H1 (cell line): ENCODE measurements around the gene ADPRHL1. TPM values are rescaled to one million over a fixed set of nuclear protein-coding genes. Genes with fewer than 3 reads are reported as not detected.

ENCODE experiments used
- CTCF ChIA-PET: fragments of 300-600 bp; sonication (Branson Sonifier 250); formaldehyde crosslinking; loops from one replicate; lab custom pipeline; 2021; ENCODE audit not compliant: partially characterized antibody; lab: Charles Lee
- POLR2A ChIA-PET: fragments of 300-600 bp; sonication (Branson Sonifier 250); formaldehyde crosslinking; loops from one replicate; lab custom pipeline; 2021; ENCODE audit warnings: inconsistent platforms; ENCODE audit not compliant: partially characterized antibody; lab: Charles Lee
- DNase-seq, 2 experiments: peaks; one replicate each; pipeline versions ENCODE4 v3.0.0 to v3.0.0-alpha.2; 2010 to 2022; ENCODE audit warnings: low spot score in 2 of 2, low read depth in 1 of 2, mixed read lengths in 1 of 2
- FAIRE-seq: peaks from 2 replicates; lab custom pipeline; 2011; peaks lifted over from hg19 to GRCh38; lab: Jason Lieb, UNC
- H2AFZ ChIP-seq: 2 replicates; pipeline ENCODE4 v1.8.1; 2012; ENCODE audit warnings: low read length, inconsistent platforms
- H2AK5ac ChIP-seq: 2 replicates; pipeline ENCODE4 v1.6.1; 2013; ENCODE audit warnings: low read depth, low read length
- H2BK120ac ChIP-seq: replicated peaks from 2 replicates; pipeline ENCODE3; 2013; ENCODE audit warnings: low read depth, low read length, inconsistent platforms
- H2BK12ac ChIP-seq: 2 replicates; pipeline ENCODE4 v1.6.1; 2013; ENCODE audit warnings: low read depth, low read length
- H2BK15ac ChIP-seq: 2 replicates; pipeline ENCODE4 v1.6.1; 2013; ENCODE audit warnings: low read length
- H2BK20ac ChIP-seq: 2 replicates; pipeline ENCODE4 v1.6.1; 2013; ENCODE audit warnings: low read length
- H2BK5ac ChIP-seq: 2 replicates; pipeline ENCODE4 v1.6.1; 2013; ENCODE audit warnings: low read depth, low read length
- H3K14ac ChIP-seq: 2 replicates; pipeline ENCODE4 v1.6.1; 2013; ENCODE audit warnings: inconsistent platforms; ENCODE audit not compliant: insufficient read length
- H3K18ac ChIP-seq: 2 replicates; pipeline ENCODE4 v1.6.1; 2013; ENCODE audit warnings: low read length; ENCODE audit errors: extremely low read depth
- H3K23ac ChIP-seq: 2 replicates; pipeline ENCODE4 v1.6.1; 2013; ENCODE audit warnings: inconsistent platforms; ENCODE audit not compliant: insufficient read length
- H3K23me2 ChIP-seq: 2 replicates; pipeline ENCODE4 v1.6.1; 2013; ENCODE audit warnings: low read depth, low read length
- H3K27ac ChIP-seq: 2 replicates; pipeline ENCODE4 v1.6.1; 2011; ENCODE audit warnings: low read depth, low read length, inconsistent platforms
- H3K27me3 ChIP-seq, 4 experiments: replicated peaks in 1 of 4; 1 replicate in 1 of 4; 2 replicates in 3 of 4; pipeline versions ENCODE4 v1.6.1 to v1.8.1; 2011 to 2013; ENCODE audit warnings: low read length in 3 of 4, mild to moderate bottlenecking in 3 of 4, inconsistent platforms in 2 of 4, mixed read lengths in 2 of 4, moderate library complexity in 1 of 4; ENCODE audit not compliant: control insufficient read depth in 3 of 4, insufficient read depth in 3 of 4; ENCODE audit errors: extremely low read depth in 1 of 4
- H3K36me3 ChIP-seq, 4 experiments: 2 replicates each; pipeline versions ENCODE4 v1.6.1 to v1.8.1; 2011 to 2013; ENCODE audit warnings: mild to moderate bottlenecking in 4 of 4, low read length in 3 of 4, moderate library complexity in 2 of 4, control low read depth in 1 of 4, inconsistent platforms in 1 of 4; ENCODE audit not compliant: insufficient read depth in 4 of 4, control insufficient read depth in 2 of 4
- H3K4ac ChIP-seq: replicated peaks from 2 replicates; pipeline ENCODE3; 2013; ENCODE audit warnings: low read length, low read depth, mixed read lengths, inconsistent platforms; ENCODE audit not compliant: insufficient read length
- H3K4me1 ChIP-seq, 4 experiments: replicated peaks in 1 of 4; 1 replicate in 1 of 4; 2 replicates in 3 of 4; pipeline versions ENCODE4 v1.6.1 to v1.8.1; 2011 to 2013; ENCODE audit warnings: low read length in 3 of 4, inconsistent platforms in 2 of 4, mixed read lengths in 1 of 4; ENCODE audit not compliant: insufficient read depth in 4 of 4, control insufficient read depth in 3 of 4
- H3K4me2 ChIP-seq, 2 experiments: 2 replicates each; pipeline versions ENCODE4 v1.6.1 to v1.8.1; 2011 to 2013; ENCODE audit warnings: low read depth in 2 of 2, low read length in 2 of 2, control low read depth in 1 of 2, inconsistent platforms in 1 of 2, mild to moderate bottlenecking in 1 of 2; ENCODE audit not compliant: insufficient read depth in 1 of 2
- H3K4me3 ChIP-seq, 4 experiments: fragments of 200-600, 300-600 bp in 1 of 4; sonication (generic), shearing (Covaris generic), sonication (Bioruptor Twin) in 1 of 4; 2 replicates each; pipeline versions ENCODE4 v1.5.1 to v1.8.1; 2011 to 2016; ENCODE audit warnings: low read length in 4 of 4, low read depth in 3 of 4, control low read depth in 2 of 4, inconsistent platforms in 2 of 4, mild to moderate bottlenecking in 2 of 4, mixed read lengths in 1 of 4, moderate library complexity in 1 of 4; ENCODE audit not compliant: insufficient read depth in 2 of 4; ENCODE audit errors: extremely low read depth in 1 of 4
- H3K56ac ChIP-seq: replicated peaks from 2 replicates; pipeline ENCODE3; 2013; ENCODE audit warnings: low read depth, mild to moderate bottlenecking, mixed read lengths, low read length, inconsistent platforms; ENCODE audit not compliant: insufficient read length
- H3K79me1 ChIP-seq: 2 replicates; pipeline ENCODE4 v1.6.1; 2013; ENCODE audit warnings: low read depth, low read length, control low read depth
- H3K79me2 ChIP-seq, 2 experiments: 2 replicates each; pipeline versions ENCODE4 v1.6.1 to v1.8.1; 2012 to 2013; ENCODE audit warnings: low read length in 2 of 2, mild to moderate bottlenecking in 2 of 2, inconsistent platforms in 1 of 2; ENCODE audit not compliant: insufficient read depth in 2 of 2, control insufficient read depth in 1 of 2
- H3K9ac ChIP-seq, 4 experiments: replicated peaks in 1 of 4; 1 replicate in 1 of 4; 2 replicates in 3 of 4; pipeline versions ENCODE4 v1.6.1 to v1.8.1; 2011 to 2013; ENCODE audit warnings: low read depth in 3 of 4, low read length in 3 of 4, control low read depth in 2 of 4, mild to moderate bottlenecking in 2 of 4, moderate library complexity in 2 of 4, inconsistent platforms in 1 of 4; ENCODE audit errors: extremely low read depth in 1 of 4
- H3K9me3 ChIP-seq, 2 experiments: 2 replicates each; pipeline versions ENCODE4 v1.6.1 to v1.8.1; 2012 to 2013; ENCODE audit warnings: mild to moderate bottlenecking in 2 of 2, moderate library complexity in 2 of 2, control low read depth in 1 of 2, inconsistent platforms in 1 of 2, low read depth in 1 of 2, low read length in 1 of 2, mixed read lengths in 1 of 2; ENCODE audit not compliant: insufficient read depth in 2 of 2
- H4K20me1 ChIP-seq, 2 experiments: replicated peaks in 1 of 2; 2 replicates each; pipeline versions ENCODE3 to v1.8.1; 2011 to 2013; ENCODE audit warnings: inconsistent platforms in 2 of 2, low read length in 2 of 2, mild to moderate bottlenecking in 1 of 2; ENCODE audit not compliant: insufficient read depth in 2 of 2, control insufficient read depth in 1 of 2
- H4K5ac ChIP-seq: 2 replicates; pipeline ENCODE4 v1.6.1; 2013; ENCODE audit warnings: low read length, low read depth, mixed read lengths, inconsistent platforms; ENCODE audit not compliant: insufficient read length
- H4K8ac ChIP-seq: 2 replicates; pipeline ENCODE4 v1.8.0; 2013; ENCODE audit warnings: mild to moderate bottlenecking, moderate library complexity, low read length, inconsistent platforms; ENCODE audit not compliant: insufficient read depth; ENCODE audit errors: extremely low read depth
- H4K91ac ChIP-seq: replicated peaks from 2 replicates; pipeline ENCODE3; 2013; ENCODE audit warnings: low read length, mixed read lengths, inconsistent platforms; ENCODE audit not compliant: insufficient read length
- ASH2L ChIP-seq: fragments of 200-600, 300-600 bp; sonication (generic); IDR thresholded peaks from one replicate; pipeline ENCODE4 v1.7.1; 2017; ENCODE audit warnings: low read length
- BCL11A ChIP-seq, 2 experiments: IDR thresholded peaks; one replicate each; pipeline ENCODE4 v1.6.1; 2011; ENCODE audit warnings: low read depth in 2 of 2, low read length in 2 of 2, mild to moderate bottlenecking in 2 of 2
- CTCF ChIP-seq, 3 experiments: IDR thresholded peaks; 1 replicate in 2 of 3; 2 replicates in 1 of 3; pipeline versions ENCODE4 v1.5.1 to v1.6.1; 2011; ENCODE audit warnings: low read length in 3 of 3, mild to moderate bottlenecking in 3 of 3, inconsistent platforms in 2 of 3, low read depth in 1 of 3, moderate library complexity in 1 of 3; ENCODE audit not compliant: insufficient read depth in 1 of 3; ENCODE audit errors: control extremely low read depth in 1 of 3
- E2F6 ChIP-seq: IDR thresholded peaks from 2 replicates; pipeline ENCODE4 v1.6.1; 2012; ENCODE audit warnings: inconsistent platforms
- KDM5A ChIP-seq: fragments of 200-600 bp; IDR thresholded peaks from 2 replicates; pipeline ENCODE4 v1.7.1; 2012; ENCODE audit warnings: mild to moderate bottlenecking, low read length, inconsistent platforms, mixed read lengths
- NRF1 ChIP-seq: IDR thresholded peaks from 2 replicates; pipeline ENCODE4 v1.6.1; 2011; ENCODE audit warnings: mild to moderate bottlenecking, low read depth, low read length, improper control_type of control experiment
- RFX5 ChIP-seq: IDR thresholded peaks from 2 replicates; pipeline ENCODE4 v1.6.1; 2011; ENCODE audit warnings: low read depth, low read length, improper control_type of control experiment, borderline replicate concordance
- TBP ChIP-seq: IDR thresholded peaks from 2 replicates; pipeline ENCODE4 v1.6.1; 2011; ENCODE audit warnings: low read depth, low read length, improper control_type of control experiment
- TEAD4 ChIP-seq: IDR thresholded peaks from 2 replicates; pipeline ENCODE4 v1.6.1; 2012; ENCODE audit warnings: low read depth, low read length, inconsistent platforms, mixed read lengths
- ZNF274 ChIP-seq: IDR thresholded peaks from 2 replicates; pipeline ENCODE4 v1.7.0; 2012; ENCODE audit warnings: low read length, borderline replicate concordance; ENCODE audit errors: extremely low read depth
- WGBS, 2 experiments: shearing (Covaris generic) in 1 of 2; methylation state at CpG; one replicate each; pipeline versions ENCODE4 v1.1.6 to v1.1.7; 2013 to 2015; ENCODE audit warnings: low lambda C conversion rate in 2 of 2, mixed read lengths in 2 of 2, inconsistent platforms in 1 of 2, low coverage in 1 of 2, missing lambda C conversion rate in 1 of 2; ENCODE audit not compliant: insufficient replicate concordance in 2 of 2, insufficient coverage in 1 of 2, insufficient read length in 1 of 2; ENCODE audit errors: extremely low coverage in 1 of 2, missing lambda C conversion rate in 1 of 2; 5-methylcytosine and 5-hydroxymethylcytosine counted together
- polyA plus RNA-seq, 7 experiments: library from polyadenylated mRNA; depleted of rRNA in 3 of 7; stranded (reverse) in 5 of 7; unstranded in 2 of 7; fragments of >200 nt in 5 of 7; fragments of 200-250 nt in 2 of 7; gene quantifications; 1 replicate in 5 of 7; 2 replicates in 1 of 7; 4 replicates in 1 of 7; pipeline versions ENCODE4 v1.2.1 to v1.2.3, GENCODE V29; 2011 to 2013; ENCODE audit warnings: missing spikeins in 2 of 7, mixed read lengths in 2 of 7
- total RNA-seq: library from RNA; stranded (reverse); fragmentation: NEBNext Ultra II Directional; extraction: Animal tissue kit (Norgen Biotek cat#: 25700); gene quantifications from 2 replicates; pipeline ENCODE4 v1.2.1, GENCODE V29; 2021

The ADPRHL1 gene
- total and polyA plus RNA-seq, 2 of the 8 experiments (the other 6 are each of a cell fraction or from before 2014, with no cell fraction given) = 0.74 to 1.7 TPM

- Histone ChIP-seq H2BK15ac (no peak overlapping the region), H4K20me1 (peaks cover 2 to 15% of the 10 kb centered on the region in 2 experiments), H4K91ac (no peak overlapping the region), H4K8ac (no peak overlapping the region), H3K4me1 (peaks cover 0 to 5% (median 0%) of the 10 kb centered on the region in 4 experiments; a peak in 2 of 7 replicates), H2BK12ac (no peak overlapping the region), H3K4me3 (no peak overlapping the region), H2AK5ac (no peak overlapping the region), H3K23me2 (no peaks in the 10 kb centered on the region), H3K36me3 (peaks cover 6 to 19% (median 13%) of the 10 kb centered on the region in 4 experiments), H4K5ac (no peak overlapping the region), H2BK120ac (no peak overlapping the region), H3K9me3 (no peaks in the 10 kb centered on the region), H3K18ac (no peak overlapping the region), H3K9ac (no peak overlapping the region), H3K27me3 (no peaks in the 10 kb centered on the region), H3K56ac (no peak overlapping the region), H2BK20ac (no peak overlapping the region), H2AFZ (no peak overlapping the region), H3K4me2 (no peak overlapping the region), H3K4ac (no peak overlapping the region), H3K79me2 (no peaks in the 10 kb centered on the region), H2BK5ac (no peak overlapping the region), H3K79me1 (peaks cover 2% of the 10 kb centered on the region; the same call in 1 of the 2 replicates), H3K27ac (no peak overlapping the region), H3K14ac (no peak overlapping the region), H3K23ac (no peak overlapping the region)
- CTCF ChIA-PET = interaction anchor here (0.6 to 4.0 kb wide), 30 partner anchors 7 to 294 kb away, joined by 3 to 20 read pairs (median 5); partner anchors contain the start of genes GRTP1 and PROZ
- 86% methylated on average over 4 of the region's 4 CpGs; no CpG with 5 or more reads in 1 of the 2 experiments for WGBS, 2 experiments
- DNase-seq (no peak), FAIRE-seq (no peak)
- POLR2A ChIA-PET = interaction anchor here (0.9 to 1.8 kb wide), 4 partner anchors 32 to 128 kb away, joined by 3 to 8 read pairs (median 4); no protein-coding TSS in a partner anchor
- TF ChIP-seq ZNF274 = no peak
- TF ChIP-seq E2F6 = no peak
- no peak for TF ChIP-seq ASH2L
- TF ChIP-seq KDM5A = no peak
- no peak for TF ChIP-seq BCL11A (IDR thresholded peaks at IDR 0.05; ENCODE audit: low read depth in 2 of 2, low read length in 2 of 2)
- TF ChIP-seq NRF1 = no peak
- no peak for TF ChIP-seq RFX5
- no peak for TF ChIP-seq TEAD4
- TF ChIP-seq TBP = no peak
- TF ChIP-seq CTCF (IDR thresholded peaks at IDR 0.05; ENCODE audit: control extremely low read depth in 1 of 3, insufficient read depth in 1 of 3, low read depth in 1 of 3, low read length in 3 of 3) = no peak
Measured at GRCh38 chr13:113452466-113452865, 822 bp downstream of the ADPRHL1 start.
